Ishikawa (cell line): ENCODE measurements around the gene TYK2.

Experiments
- CEBPB ChIP-seq: IDR thresholded peaks from 2 replicates; pipeline ENCODE4 v1.6.1; 2012
- CREB1 ChIP-seq: IDR thresholded peaks from 2 replicates; pipeline ENCODE4 v1.6.1; 2012; ENCODE audit warnings: low read depth
- EGR1 ChIP-seq: IDR thresholded peaks from 2 replicates; pipeline ENCODE4 v1.6.1; 2012
- EP300 ChIP-seq: IDR thresholded peaks from 2 replicates; pipeline ENCODE4 v1.6.1; 2012; ENCODE audit warnings: borderline replicate concordance
- FOXM1 ChIP-seq: IDR thresholded peaks from 2 replicates; pipeline ENCODE4 v1.6.1; 2012; ENCODE audit warnings: low read depth, borderline replicate concordance
- MAX ChIP-seq: IDR thresholded peaks from 2 replicates; pipeline ENCODE4 v1.6.1; 2012
- NFIC ChIP-seq: IDR thresholded peaks from 2 replicates; pipeline ENCODE4 v1.6.1; 2012
- RAD21 ChIP-seq: IDR thresholded peaks from 2 replicates; pipeline ENCODE4 v1.6.1; 2012; ENCODE audit warnings: low read depth
- REST ChIP-seq: IDR thresholded peaks from 2 replicates; pipeline ENCODE4 v1.6.1; 2012; ENCODE audit warnings: low read depth, mild to moderate bottlenecking
- TAF1 ChIP-seq: IDR thresholded peaks from 2 replicates; pipeline ENCODE4 v1.6.1; 2012; ENCODE audit warnings: low read depth, mild to moderate bottlenecking
- TCF12 ChIP-seq: IDR thresholded peaks from 2 replicates; pipeline ENCODE4 v1.6.1; 2012; ENCODE audit warnings: low read depth
- TEAD4 ChIP-seq: IDR thresholded peaks from 2 replicates; pipeline ENCODE4 v1.6.1; 2012
- YY1 ChIP-seq: IDR thresholded peaks from 2 replicates; pipeline ENCODE4 v1.6.1; 2012; ENCODE audit warnings: low read depth
- ZBTB7A ChIP-seq: IDR thresholded peaks from 2 replicates; pipeline ENCODE4 v1.6.1; 2012; ENCODE audit warnings: low read depth
- TF ChIP-seq, protein P1 (sequence below): IDR thresholded peaks from 2 replicates; pipeline ENCODE4 v1.6.1; 2012

Gene TYK2

DNA sequence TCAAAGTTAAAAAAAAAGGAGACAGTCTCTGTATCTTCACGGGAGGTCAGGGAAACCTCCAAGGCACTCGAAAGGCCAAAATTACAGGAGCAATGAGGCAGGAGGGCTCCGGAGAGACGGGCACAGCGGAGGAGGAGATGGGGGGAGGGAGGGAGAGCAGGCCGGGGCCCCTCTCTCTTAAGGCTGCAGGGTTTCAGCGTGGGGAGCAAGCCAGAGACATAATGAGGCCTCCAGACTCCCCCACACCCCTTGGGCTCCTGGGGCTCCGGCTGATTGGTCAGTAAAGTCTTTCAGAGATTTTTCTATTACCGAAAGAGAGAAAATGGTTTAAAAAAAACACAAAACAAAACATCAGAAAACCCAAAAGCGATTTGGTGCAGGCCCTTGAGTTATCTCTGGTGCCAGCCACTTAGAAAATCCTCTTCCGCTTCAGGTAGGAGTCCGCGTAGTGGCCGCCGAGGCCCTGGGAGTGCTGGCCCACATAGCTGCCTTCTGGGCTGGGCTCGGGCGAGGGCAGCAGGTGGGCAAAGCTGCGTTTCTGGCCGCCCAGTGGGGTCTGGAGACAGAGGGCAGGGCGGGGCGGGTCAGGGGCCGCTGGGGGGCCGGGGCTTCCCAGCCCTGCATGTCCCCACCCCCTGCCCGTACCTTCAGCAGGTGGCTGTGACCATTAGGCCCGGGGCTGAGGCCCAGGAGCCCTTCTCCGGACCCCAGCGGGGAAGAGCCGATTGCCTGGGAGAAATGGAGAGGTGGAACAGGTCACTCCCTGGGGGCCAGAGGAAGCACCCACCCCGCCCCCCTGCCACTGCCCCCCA is 63.1 kb downstream of the TYK2 start:
- TF ChIP-seq TCF12 (no peak), NFIC (no peak), YY1 (no peak), MAX (no peak), CEBPB (no peak), CREB1 (no peak), EP300 (no peak), EGR1 (no peak), TEAD4 (no peak), ZBTB7A (no peak), FOXM1 (no peak)

- TF ChIP-seq NFIC (0 out of 2 replicates have a peak, but pooled peaks have one; percentile 5), ZBTB7A (peak; percentile 77; the same call in 1 of the 2 replicates), CREB1 (no peak), CEBPB (no peak)
Observed at GRCh38 chr19:10316229-10317044, 63.9 kb downstream of the TYK2 start.

GRCh38 chr19:10315335-10316214 is 64.8 kb downstream of the TYK2 start, which contains the start of gene FDX2:
Gene FDX2, minus strand, starts transcription at chr19:10316015. Its CDS starts 19 bp downstream, at chr19:10315996.
- TF ChIP-seq, protein P1, sequence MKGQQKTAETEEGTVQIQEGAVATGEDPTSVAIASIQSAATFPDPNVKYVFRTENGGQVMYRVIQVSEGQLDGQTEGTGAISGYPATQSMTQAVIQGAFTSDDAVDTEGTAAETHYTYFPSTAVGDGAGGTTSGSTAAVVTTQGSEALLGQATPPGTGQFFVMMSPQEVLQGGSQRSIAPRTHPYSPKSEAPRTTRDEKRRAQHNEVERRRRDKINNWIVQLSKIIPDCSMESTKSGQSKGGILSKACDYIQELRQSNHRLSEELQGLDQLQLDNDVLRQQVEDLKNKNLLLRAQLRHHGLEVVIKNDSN: peak; percentile 99
- TF ChIP-seq ZBTB7A (no peak), NFIC (peak; percentile 53; the same call in 1 of the 2 replicates), REST (no peak), CREB1 (0 out of 2 replicates have a peak, but pooled peaks have one; percentile 13), TEAD4 (0 out of 2 replicates have a peak, but pooled peaks have one; percentile 10), CEBPB (no peak), EP300 (peak; percentile 33; the same call in 1 of the 2 replicates), MAX (peak; percentile 96), EGR1 (no peak), TCF12 (peak; percentile 69; the same call in 1 of the 2 replicates), FOXM1 (no peak), YY1 (peak; percentile 99), TAF1 (peak; percentile 68; the same call in 1 of the 2 replicates), RAD21 (no peak)

DNA sequence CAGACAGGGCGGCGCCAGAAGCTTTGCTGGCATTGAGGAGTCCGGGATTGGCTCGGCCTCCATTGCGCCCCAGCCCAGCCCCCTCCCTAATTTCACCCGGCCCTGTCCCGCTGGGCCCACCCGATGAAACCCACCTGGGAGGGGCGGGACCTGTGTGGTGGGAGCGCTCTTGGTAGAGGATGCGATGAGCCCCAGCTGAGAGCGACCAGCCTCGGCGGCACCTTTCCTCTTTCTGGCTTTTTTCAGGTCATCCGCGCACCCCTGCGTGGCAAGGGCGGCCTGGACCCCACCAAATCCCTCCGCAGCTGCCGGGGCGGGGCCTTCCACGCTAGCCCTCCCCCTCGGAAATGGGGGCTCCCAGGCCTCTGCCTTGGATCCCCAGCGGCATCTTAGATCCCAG is 70.9 kb downstream of the TYK2 start, which contains the start of gene ZGLP1:
ZGLP1 (minus strand) TSS at position 393 of the 400 bp plus-strand sequence.
- TF ChIP-seq TAF1 (no peak), EP300 (no peak), CEBPB (no peak), TCF12 (no peak), YY1 (no peak)

- TF ChIP-seq, protein P1: no peak
- TF ChIP-seq CEBPB (no peak), ZBTB7A (no peak), RAD21 (no peak), NFIC (no peak), TAF1 (no peak), EGR1 (no peak), MAX (no peak), FOXM1 (no peak), TEAD4 (no peak), CREB1 (no peak), YY1 (no peak), EP300 (no peak), TCF12 (no peak), REST (no peak)
Observed at GRCh38 chr19:10306327-10306726, 74.0 kb downstream of the TYK2 start.
